NCI-H1105 treated with DMSO at 0.1 percent for 48 hours (cell line): Measurements from ENCODE around the gene ATP1A4.

ENCODE experiments used
- DNase-seq: peaks from one replicate; lab custom pipeline; 2025; lab: John Stamatoyannopoulos, UW

The ATP1A4 gene

GRCh38 chr1:160206421-160207117, 55.2 kb downstream of the ATP1A4 start:
- no peak for DNase-seq

GRCh38 chr1:160207118-160207650, 55.8 kb downstream of the ATP1A4 start:
- DNase-seq: no peak

- no peak for DNase-seq
Measured at GRCh38 chr1:160207771-160208556, 56.6 kb downstream of the ATP1A4 start.

DNA sequence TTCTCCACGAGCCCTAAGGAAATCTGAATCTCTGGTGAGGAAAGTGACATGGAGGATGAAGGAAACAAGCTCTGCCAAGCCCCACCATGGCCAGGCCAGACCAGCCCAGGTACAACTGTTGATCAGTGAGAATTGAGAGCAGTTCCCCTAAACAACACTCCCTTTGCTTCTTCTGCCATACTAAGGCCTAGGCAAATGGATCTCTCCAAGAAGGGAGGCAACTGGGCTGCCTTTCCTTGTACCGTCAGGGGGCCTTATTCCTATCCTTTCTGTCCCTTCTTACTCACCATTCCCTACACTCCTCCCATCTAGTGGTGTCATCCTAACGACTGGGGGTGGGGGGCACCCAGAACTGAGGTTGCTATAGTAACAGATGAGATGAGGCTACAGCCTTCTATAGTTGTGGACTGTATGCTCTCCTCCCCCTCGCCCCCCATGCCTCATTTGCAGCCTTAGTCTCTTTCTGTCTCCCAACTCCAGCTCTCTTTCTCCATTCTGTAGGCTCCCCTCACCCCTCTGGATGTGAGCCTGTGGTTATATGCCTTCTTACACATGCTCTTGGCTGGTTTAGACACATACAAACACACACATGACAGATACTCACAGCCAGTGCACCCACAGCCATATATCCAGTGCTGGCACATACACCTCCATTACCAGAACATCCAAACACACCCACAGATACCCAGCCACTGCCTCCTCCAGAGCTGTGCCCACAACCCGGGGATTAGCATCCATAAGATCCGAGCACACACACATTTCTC, 57.3 kb downstream of the ATP1A4 start:
- no peak for DNase-seq

- DNase-seq: no peak
Measured at GRCh38 chr1:160209321-160210046, 58.1 kb downstream of the ATP1A4 start.

- no peak for DNase-seq
Measured at GRCh38 chr1:160210561-160210960, 59.2 kb downstream of the ATP1A4 start.

DNA sequence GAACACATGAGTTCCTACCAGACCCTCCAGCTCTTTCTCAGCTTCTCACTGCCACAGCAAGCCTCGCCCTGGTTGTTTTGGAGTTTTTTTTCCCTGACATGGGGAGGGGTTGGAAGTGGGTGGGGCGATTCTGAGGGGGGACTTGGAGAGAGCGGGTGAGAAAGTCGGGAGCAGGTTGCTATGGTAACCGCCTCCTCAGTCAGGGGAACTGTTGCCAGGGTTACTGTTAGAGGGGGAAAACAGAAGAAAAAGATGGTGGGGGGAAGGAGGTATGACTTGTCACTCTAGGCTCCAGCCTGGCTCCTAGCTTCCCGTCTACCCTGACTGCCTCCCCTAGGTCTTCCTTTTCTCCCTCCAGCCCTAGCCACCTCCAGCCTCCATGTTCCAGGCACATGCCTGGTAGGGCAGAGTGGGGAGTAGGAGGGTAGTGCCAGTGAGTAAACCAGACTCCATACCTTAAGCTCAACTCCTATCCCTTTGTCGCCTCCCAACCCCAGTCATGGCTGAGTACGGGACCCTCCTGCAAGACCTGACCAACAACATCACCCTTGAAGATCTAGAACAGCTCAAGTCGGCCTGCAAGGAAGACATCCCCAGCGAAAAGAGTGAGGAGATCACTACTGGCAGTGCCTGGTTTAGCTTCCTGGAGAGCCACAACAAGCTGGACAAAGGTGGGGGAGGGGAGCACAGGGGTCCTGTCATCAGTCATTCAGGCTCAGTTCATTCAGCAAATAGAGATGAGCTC, 59.8 kb downstream of the ATP1A4 start:
- no peak for DNase-seq

DNA sequence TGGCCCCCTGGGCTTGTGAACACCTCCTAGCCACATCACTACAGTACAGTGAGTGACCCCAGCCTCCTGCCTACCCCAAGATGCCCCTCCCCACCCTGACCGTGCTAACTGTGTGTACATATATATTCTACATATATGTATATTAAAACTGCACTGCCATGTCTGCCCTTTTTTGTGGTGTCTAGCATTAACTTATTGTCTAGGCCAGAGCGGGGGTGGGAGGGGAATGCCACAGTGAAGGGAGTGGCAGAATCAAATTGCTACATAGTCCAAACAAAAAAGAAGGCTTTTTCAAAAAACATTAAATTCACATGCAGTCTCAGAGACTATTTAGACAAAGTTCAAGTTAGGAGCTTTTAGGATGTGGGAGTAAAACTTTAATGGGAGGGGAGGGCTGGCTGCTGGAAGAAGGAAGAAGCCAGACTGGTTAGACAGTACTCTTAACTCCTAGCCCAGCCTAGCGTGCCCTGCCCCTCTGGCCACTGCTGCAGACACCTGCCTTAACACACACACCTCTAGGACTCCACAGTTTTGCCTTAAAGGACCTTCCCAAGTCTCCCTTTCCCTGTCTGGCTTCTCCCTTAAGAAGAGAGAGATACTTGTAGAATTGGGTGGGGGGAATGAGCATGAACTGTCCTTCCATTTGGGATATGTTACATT, 63.2 kb downstream of the ATP1A4 start:
- DNase-seq: no peak

GRCh38 chr1:160216301-160216700, 64.9 kb downstream of the ATP1A4 start:
- DNase-seq: no peak

DNA sequence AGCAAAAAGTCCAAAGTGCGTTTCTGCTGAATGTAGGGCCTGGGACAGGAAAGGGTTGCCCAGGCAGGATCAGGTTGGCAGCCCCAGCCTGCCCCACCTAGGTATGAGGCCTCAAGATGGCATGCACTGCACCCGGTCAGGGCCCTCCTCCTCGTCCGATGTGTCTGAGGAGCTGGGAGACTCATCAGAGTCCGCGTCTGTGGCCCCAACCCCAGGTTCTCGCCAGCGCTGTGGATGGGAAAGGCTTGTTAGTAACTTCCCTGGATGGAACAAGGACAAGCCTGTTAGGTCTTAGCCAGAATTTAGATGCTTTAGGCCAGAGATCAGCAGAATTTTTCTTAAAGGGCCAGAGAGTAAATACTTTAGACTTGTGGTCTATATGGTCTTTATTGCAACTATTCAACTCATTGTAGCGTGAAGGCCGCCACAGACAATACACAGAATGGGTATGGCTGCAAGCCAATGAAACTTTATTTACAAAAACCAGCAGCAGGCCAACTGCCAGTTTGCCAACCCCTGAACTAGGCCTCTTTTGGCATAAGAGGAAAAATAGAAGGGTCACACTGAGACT, 66.2 kb downstream of the ATP1A4 start:
- DNase-seq: peak; percentile 32

DNA sequence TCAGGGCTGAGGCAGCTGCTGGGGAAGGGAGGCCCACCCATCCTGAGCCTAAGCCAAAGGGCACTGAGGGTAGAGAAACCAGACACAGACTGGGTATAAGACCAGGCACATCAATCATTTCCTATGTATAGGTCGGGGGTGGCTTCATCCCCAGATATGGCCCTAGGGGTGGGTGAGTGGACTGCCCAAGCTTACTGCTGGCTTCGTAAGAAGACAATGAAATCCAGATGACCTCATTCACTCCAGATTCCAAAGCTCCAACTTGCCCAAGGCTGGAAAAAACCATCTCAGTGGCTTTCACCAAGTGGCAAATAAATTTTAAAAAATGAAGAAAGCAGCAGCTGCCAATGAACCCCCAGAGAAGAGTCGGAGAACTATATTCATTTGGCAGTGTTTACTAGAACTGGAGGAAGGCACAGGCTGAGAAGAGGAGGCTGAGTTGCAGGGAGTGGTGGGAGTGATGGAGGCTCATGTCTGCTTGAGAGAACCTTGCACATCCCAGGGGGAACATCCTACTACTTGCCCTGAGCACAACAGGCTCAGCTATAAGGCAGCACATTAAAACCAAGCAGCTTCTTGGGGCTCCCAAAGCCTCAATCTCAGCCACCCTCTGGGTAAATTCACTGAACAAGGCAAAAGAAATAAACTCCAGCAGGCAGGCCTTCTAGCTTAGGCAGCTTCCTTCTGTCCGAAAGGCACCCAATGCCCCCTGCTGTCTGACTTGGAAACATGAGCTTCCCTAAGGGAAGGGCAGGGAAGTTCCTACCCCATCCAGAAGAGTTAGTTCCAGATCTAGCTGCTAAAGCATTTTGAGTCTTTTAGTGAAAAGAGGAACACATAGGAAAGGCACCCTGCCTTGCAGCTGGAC, 67.9 kb downstream of the ATP1A4 start:
- DNase-seq: peak; percentile 12

DNA sequence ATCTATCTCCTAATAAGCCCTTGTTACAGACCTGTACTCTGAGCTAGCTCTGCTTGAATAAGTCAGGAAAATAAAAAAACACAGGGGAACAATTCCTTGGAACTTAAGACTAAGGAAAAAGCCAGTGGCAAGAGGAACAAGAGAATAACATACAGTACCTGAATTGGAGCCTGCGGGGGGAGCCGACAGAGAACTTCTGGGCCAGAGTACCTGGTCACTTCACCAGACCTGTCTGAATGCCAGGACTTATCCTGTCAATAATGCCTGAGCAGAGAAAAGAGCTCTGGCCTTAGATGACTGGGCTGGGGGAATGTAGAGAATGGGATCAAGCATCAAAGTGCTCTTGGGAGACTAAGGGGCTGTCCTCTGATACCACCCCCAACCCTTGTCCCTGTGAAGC, 68.9 kb downstream of the ATP1A4 start:
- no peak for DNase-seq

DNA sequence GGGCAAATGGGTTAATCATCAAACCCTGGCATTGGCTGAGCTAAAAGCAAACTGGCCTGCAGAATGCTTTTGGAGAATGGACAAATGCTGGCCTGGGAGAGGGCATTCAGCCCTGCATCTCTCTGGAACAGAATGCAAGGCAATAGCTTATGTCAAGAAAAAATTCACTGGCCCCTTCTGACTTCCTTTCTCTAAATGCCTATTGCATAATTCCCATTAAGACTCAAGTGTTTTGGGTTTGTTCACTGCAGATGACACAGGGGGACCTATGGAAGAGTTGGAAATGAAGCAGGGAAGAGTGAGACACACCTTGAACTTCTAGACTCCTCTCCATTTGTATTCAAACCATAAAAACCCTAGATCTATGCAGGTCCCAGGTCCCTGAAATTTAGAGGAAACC, 69.7 kb downstream of the ATP1A4 start:
- no peak for DNase-seq

DNA sequence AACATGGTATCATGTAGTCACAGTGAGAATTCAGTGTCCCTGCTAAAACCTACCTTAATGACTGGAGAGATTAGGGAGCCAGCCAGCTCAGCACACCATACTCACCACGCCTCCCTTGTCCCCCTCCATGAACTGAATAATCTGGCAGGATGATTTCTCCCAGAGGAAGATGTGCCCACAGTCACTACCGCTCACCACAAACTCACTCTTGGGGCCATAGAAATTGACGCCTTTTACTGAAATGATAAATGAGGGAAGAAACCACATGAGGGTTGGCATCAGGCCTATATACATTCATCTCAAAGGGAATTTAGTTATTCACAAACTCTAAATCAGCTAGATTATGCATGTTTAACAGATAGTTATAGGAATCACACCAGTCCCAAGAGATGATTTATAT, 71.1 kb downstream of the ATP1A4 start:
- no peak for DNase-seq

GRCh38 chr1:160224606-160225005, 73.2 kb downstream of the ATP1A4 start:
- no peak for DNase-seq

- DNase-seq: no peak
Measured at GRCh38 chr1:160225345-160225744, 73.9 kb downstream of the ATP1A4 start.

DNA sequence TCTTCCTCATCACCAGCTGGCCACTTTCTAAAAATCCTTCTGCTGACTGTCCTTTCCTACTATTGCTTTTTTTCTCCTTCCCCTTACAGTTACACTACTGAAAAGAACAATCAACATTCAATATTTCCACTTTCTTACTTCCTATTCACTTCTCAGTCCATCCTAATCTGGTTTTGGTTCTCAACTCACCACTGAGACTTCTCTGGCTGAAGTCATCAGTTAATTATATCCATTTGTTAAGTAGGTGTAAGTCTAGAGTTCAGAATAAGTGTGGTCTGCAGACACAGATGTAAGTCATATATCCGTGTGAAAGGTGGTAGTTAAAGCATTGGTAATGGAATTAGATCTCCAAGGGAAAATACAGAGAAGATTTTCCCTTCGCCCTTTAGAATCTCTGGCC, 75.2 kb downstream of the ATP1A4 start:
- DNase-seq: no peak

DNA sequence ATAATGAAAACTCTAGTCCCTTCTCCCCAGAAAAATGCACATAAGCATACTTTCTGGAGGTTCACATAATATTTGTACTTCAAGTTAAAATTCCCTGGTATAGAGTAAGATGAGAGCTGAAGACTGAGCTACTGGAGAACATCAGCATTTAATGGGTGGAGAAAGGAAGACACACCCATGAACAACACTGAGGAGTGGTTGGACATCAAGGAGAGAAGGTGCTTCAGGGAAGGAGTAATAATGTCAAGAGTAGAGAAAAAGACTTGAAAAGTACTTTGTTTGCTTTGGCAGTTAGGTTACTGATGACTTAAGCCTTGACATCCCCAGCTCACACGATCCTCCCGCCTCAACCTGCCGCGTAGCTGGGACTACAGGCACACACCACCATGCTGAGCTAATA, 75.6 kb downstream of the ATP1A4 start:
- no peak for DNase-seq

- DNase-seq: no peak
Measured at GRCh38 chr1:160227561-160227960, 76.2 kb downstream of the ATP1A4 start.
